Endometrium (tissue), 2 donors: ENCODE results near the gene KCNIP3.

Experiments
- FAIRE-seq: peaks from 2 replicates; lab custom pipeline; 2012; peaks lifted over from hg19 to GRCh38; lab: Jason Lieb, UNC
- donor health status: control.
- donor health status: control.

The KCNIP3 gene

GRCh38 chr2:95329891-95330793 is 33.0 kb downstream of the KCNIP3 start:
- FAIRE-seq: no peak

- FAIRE-seq: no peak
Observed at GRCh38 chr2:95330794-95331338, 33.7 kb downstream of the KCNIP3 start.

- FAIRE-seq: no peak
Observed at GRCh38 chr2:95331606-95332005, 34.5 kb downstream of the KCNIP3 start.

- no peak for FAIRE-seq
Observed at GRCh38 chr2:95332036-95332435, 34.9 kb downstream of the KCNIP3 start.

GRCh38 chr2:95333056-95333455 is 35.9 kb downstream of the KCNIP3 start:
- FAIRE-seq: no peak

GRCh38 chr2:95333888-95334338 is 36.8 kb downstream of the KCNIP3 start:
- FAIRE-seq: no peak

GRCh38 chr2:95334916-95335641 is 37.9 kb downstream of the KCNIP3 start:
- no peak for FAIRE-seq

- FAIRE-seq: no peak
Observed at GRCh38 chr2:95336406-95336805, 39.3 kb downstream of the KCNIP3 start.

GRCh38 chr2:95337829-95338228 is 40.7 kb downstream of the KCNIP3 start:
- FAIRE-seq: no peak

- FAIRE-seq: no peak
Observed at GRCh38 chr2:95342556-95343320, 45.6 kb downstream of the KCNIP3 start.

GRCh38 chr2:95343429-95344214 is 46.5 kb downstream of the KCNIP3 start:
- FAIRE-seq: no peak

GRCh38 chr2:95344215-95344583 is 47.1 kb downstream of the KCNIP3 start:
- no peak for FAIRE-seq

GRCh38 chr2:95344656-95345055 is 47.5 kb downstream of the KCNIP3 start:
- no peak for FAIRE-seq

GRCh38 chr2:95345081-95345562 is 48.0 kb downstream of the KCNIP3 start:
- FAIRE-seq: no peak

- FAIRE-seq: no peak
Observed at GRCh38 chr2:95345563-95346230, 48.5 kb downstream of the KCNIP3 start.

- FAIRE-seq: no peak
Observed at GRCh38 chr2:95346231-95346737, 49.1 kb downstream of the KCNIP3 start.

GRCh38 chr2:95346738-95347671 is 49.9 kb downstream of the KCNIP3 start:
- FAIRE-seq: no peak

- FAIRE-seq: no peak
Observed at GRCh38 chr2:95347681-95348608, 50.8 kb downstream of the KCNIP3 start.
